NCI-H345 treated with DMSO at 0.1 percent for 48 hours (cell line): ENCODE measurements around the gene RRP8.

Source experiments
- DNase-seq: peaks from one replicate; lab custom pipeline; 2025; ENCODE audit not compliant: unreplicated experiment; lab: John Stamatoyannopoulos, UW

The RRP8 gene

GRCh38 chr11:6632116-6633073, 29.0 kb upstream of the RRP8 start:
- no peak for DNase-seq

GRCh38 chr11:6631361-6631890, 28.0 kb upstream of the RRP8 start:
- DNase-seq, result no peak

GRCh38 chr11:6630632-6631291, 27.3 kb upstream of the RRP8 start:
- DNase-seq, result no peak

- DNase-seq, result no peak
Measured at GRCh38 chr11:6629892-6630631, 26.6 kb upstream of the RRP8 start.

GRCh38 chr11:6629573-6629891, 26.1 kb upstream of the RRP8 start:
- no peak for DNase-seq

GRCh38 chr11:6628526-6628925, 25.1 kb upstream of the RRP8 start:
- no peak for DNase-seq

- DNase-seq, result no peak
Measured at GRCh38 chr11:6627762-6628241, 24.4 kb upstream of the RRP8 start.

- DNase-seq, result no peak
Measured at GRCh38 chr11:6626971-6627761, 23.8 kb upstream of the RRP8 start.

- DNase-seq, result no peak
Measured at GRCh38 chr11:6625832-6626420, 22.5 kb upstream of the RRP8 start.

- DNase-seq, result no peak
Measured at GRCh38 chr11:6625156-6625831, 21.9 kb upstream of the RRP8 start.

- no peak for DNase-seq
Measured at GRCh38 chr11:6623391-6624363, 20.3 kb upstream of the RRP8 start.

GRCh38 chr11:6622261-6623171, 19.1 kb upstream of the RRP8 start:
- no peak for DNase-seq

- DNase-seq, result no peak
Measured at GRCh38 chr11:6621711-6622211, 18.3 kb upstream of the RRP8 start.

- no peak for DNase-seq
Measured at GRCh38 chr11:6620636-6621035, 17.2 kb upstream of the RRP8 start.

- peak; percentile 89 for DNase-seq
Measured at GRCh38 chr11:6619004-6619745, 15.8 kb upstream of the RRP8 start, which contains the start of gene TPP1. Gene TPP1 (minus strand): TSS chr11:6619422. CDS start chr11:6619400, 22 bp downstream.
